Stimulated activated CD8-positive, alpha-beta memory T cell treated with anti-CD3 and anti-CD28 coated beads, Interleukin-2, amount 100 ng/mL, for 1 hour (primary cell): ENCODE data around the gene SGSM1.

Experiments
- DNase-seq, 2 donors: peaks; one replicate each; pipeline ENCODE4 v3.0.0-alpha.2; 2020; ENCODE audit warnings: low read depth in 2 of 2

The SGSM1 gene

GRCh38 chr22:24807284-24807950, 1.4 kb downstream of the SGSM1 start:
- no peak for DNase-seq

- DNase-seq, result no peak
Measured at GRCh38 chr22:24809331-24809730, 3.3 kb downstream of the SGSM1 start.

- no peak for DNase-seq
Measured at GRCh38 chr22:24810043-24810749, 4.2 kb downstream of the SGSM1 start.

- DNase-seq, result no peak
Measured at GRCh38 chr22:24812950-24813775, 7.2 kb downstream of the SGSM1 start.

GRCh38 chr22:24813861-24814770, 8.1 kb downstream of the SGSM1 start:
- DNase-seq, result no peak

GRCh38 chr22:24816806-24817205, 10.8 kb downstream of the SGSM1 start:
- DNase-seq, result no peak

- DNase-seq, result no peak
Measured at GRCh38 chr22:24819487-24819886, 13.5 kb downstream of the SGSM1 start.

GRCh38 chr22:24819911-24820461, 14.0 kb downstream of the SGSM1 start:
- no peak for DNase-seq

GRCh38 chr22:24822471-24822870, 16.5 kb downstream of the SGSM1 start:
- no peak for DNase-seq

GRCh38 chr22:24823787-24824186, 17.8 kb downstream of the SGSM1 start:
- DNase-seq, result no peak

GRCh38 chr22:24824250-24824649, 18.2 kb downstream of the SGSM1 start:
- no peak for DNase-seq

- DNase-seq, result no peak
Measured at GRCh38 chr22:24824915-24825314, 18.9 kb downstream of the SGSM1 start.

GRCh38 chr22:24826710-24827285, 20.8 kb downstream of the SGSM1 start:
- DNase-seq, result no peak

GRCh38 chr22:24827296-24827695, 21.3 kb downstream of the SGSM1 start:
- no peak for DNase-seq

- DNase-seq, result no peak
Measured at GRCh38 chr22:24830205-24830979, 24.4 kb downstream of the SGSM1 start.

GRCh38 chr22:24831687-24832086, 25.7 kb downstream of the SGSM1 start:
- DNase-seq, result no peak

- DNase-seq, result no peak
Measured at GRCh38 chr22:24833881-24834495, 28.0 kb downstream of the SGSM1 start.

- DNase-seq, result no peak
Measured at GRCh38 chr22:24834845-24835570, 29.0 kb downstream of the SGSM1 start.

- no peak for DNase-seq
Measured at GRCh38 chr22:24836282-24836681, 30.3 kb downstream of the SGSM1 start.
